ENCODE results near the gene FRS2. TPM values are rescaled to one million over a fixed set of nuclear protein-coding genes. Genes with fewer than 3 reads are reported as not detected.
"Not testable (repeated sequence)": the region's sequence is repeated elsewhere in the genome, so short reads cannot be mapped to it uniquely, and the experiment has no call there.

Gene FRS2
- total RNA-seq, 5 donors from 2014 or later (not counting 1 experiment from before 2014, with no cell fraction given), result 22.0 to 30.2 (median 26.2) TPM

- Histone ChIP-seq H3K9me3 (no peaks in the 10 kb centered on the region), H3K4me3 (ENCODE audit: control insufficient read depth in 1 of 2, extremely low read depth in 1 of 2, low read length in 1 of 2) (no peak overlapping the region), H3K27ac (ENCODE audit: low read length) (no peak overlapping the region), H3K27me3 (replicated peaks in 1 of 2; ENCODE audit: control insufficient read depth in 2 of 2, extremely low read depth in 1 of 2, insufficient read depth in 2 of 2, low read length in 1 of 2) (no peaks in the 10 kb centered on the region), H3K36me3 (ENCODE audit: control insufficient read depth in 2 of 2, extremely low read depth in 1 of 2, insufficient read depth in 1 of 2, low read length in 1 of 2) (peaks cover 9 to 51% of the 10 kb centered on the region in 2 donors), H3K4me1 (ENCODE audit: control insufficient read depth in 1 of 2, extremely low read depth in 1 of 2, insufficient read depth in 2 of 2, low read length in 2 of 2) (no peaks in the 10 kb centered on the region)
- ChIA-PET CTCF (no interaction called here), POLR2A (no interaction called here)
- Mint-ChIP-seq H3K4me3 (no peak overlapping the region), H3K36me3 (peaks cover 50% of the 10 kb centered on the region), H3K27me3 (no peaks in the 10 kb centered on the region), H3K27ac (no peak overlapping the region), H3K9me3 (no peaks in the 10 kb centered on the region), H3K4me1 (no peaks in the 10 kb centered on the region)
- WGBS (ENCODE audit: insufficient coverage), result 100% methylated on average over 2 of the region's 6 CpGs
- ATAC-seq (replicated peaks in 1 of 4) (no peak), DNase-seq (no peak)
Measured at GRCh38 chr12:69601962-69602685, 131.9 kb downstream of the FRS2 start.

- Mint-ChIP-seq H3K27me3 (no peaks in the 10 kb centered on the region), H3K9me3 (no peaks in the 10 kb centered on the region), H3K27ac (no peak overlapping the region), H3K4me3 (no peak overlapping the region), H3K36me3 (peaks cover 43% of the 10 kb centered on the region), H3K4me1 (peaks cover 0 to 2% (median 0%) of the 10 kb centered on the region in 3 donors)
- ATAC-seq (replicated peaks in 1 of 4) (no peak), DNase-seq (no peak)
- H3K4me3 ChIP-seq (ENCODE audit: control insufficient read depth in 1 of 2, extremely low read depth in 1 of 2, low read length in 1 of 2), result no peak overlapping the region
- POLR2A ChIA-PET, result interaction anchor here in 1 of 2 donors (0.6 kb wide), 1 partner anchor 11 kb away, joined by 4 read pairs; no protein-coding TSS in a partner anchor
- no peaks in the 10 kb centered on the region for H3K4me1 ChIP-seq (ENCODE audit: control insufficient read depth in 1 of 2, extremely low read depth in 1 of 2, insufficient read depth in 2 of 2, low read length in 2 of 2)
- peaks cover 9 to 42% of the 10 kb centered on the region in 2 donors for H3K36me3 ChIP-seq (ENCODE audit: control insufficient read depth in 2 of 2, extremely low read depth in 1 of 2, insufficient read depth in 1 of 2, low read length in 1 of 2)
- H3K27me3 ChIP-seq (replicated peaks in 1 of 2; ENCODE audit: control insufficient read depth in 2 of 2, extremely low read depth in 1 of 2, insufficient read depth in 2 of 2, low read length in 1 of 2), result no peaks in the 10 kb centered on the region
- no peak overlapping the region for H3K27ac ChIP-seq (ENCODE audit: low read length)
- CTCF ChIA-PET, result interaction anchor here in 1 of 2 donors (0.6 kb wide), 1 partner anchor 469 kb away, joined by 3 read pairs; no protein-coding TSS in a partner anchor
- no peaks in the 10 kb centered on the region for H3K9me3 ChIP-seq
Measured at GRCh38 chr12:69602954-69603353, 132.8 kb downstream of the FRS2 start.

DNA sequence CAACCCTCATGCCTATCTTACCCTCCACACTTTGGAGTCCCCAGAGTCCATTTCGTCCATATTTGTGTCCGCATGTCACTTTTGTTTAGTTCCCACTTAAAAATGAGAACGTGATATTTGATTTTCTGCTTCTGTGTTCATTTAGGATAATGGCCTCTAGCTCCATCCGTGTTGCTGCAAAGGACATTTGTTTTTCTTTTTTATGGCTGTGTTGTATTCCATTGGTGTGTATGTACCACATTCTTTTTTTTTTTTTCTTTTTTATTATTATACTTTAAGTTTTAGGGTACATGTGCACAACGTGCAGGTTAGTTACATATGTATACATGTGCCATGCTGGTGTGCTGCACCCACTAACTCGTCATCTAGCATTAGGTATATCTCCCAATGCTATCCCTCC is 133.4 kb downstream of the FRS2 start:
- DNase-seq; ATAC-seq (replicated peaks in 1 of 4); H3K9me3 Mint-ChIP-seq; H3K4me3 Mint-ChIP-seq; H3K27ac ChIP-seq (ENCODE audit: low read length); H3K27ac Mint-ChIP-seq; H3K4me3 ChIP-seq (ENCODE audit: control insufficient read depth in 1 of 2, extremely low read depth in 1 of 2, low read length in 1 of 2); H3K9me3 ChIP-seq; H3K27me3 ChIP-seq (replicated peaks in 1 of 2; ENCODE audit: control insufficient read depth in 2 of 2, extremely low read depth in 1 of 2, insufficient read depth in 2 of 2, low read length in 1 of 2); H3K27me3 Mint-ChIP-seq; H3K4me1 Mint-ChIP-seq; H3K4me1 ChIP-seq (ENCODE audit: control insufficient read depth in 1 of 2, extremely low read depth in 1 of 2, insufficient read depth in 2 of 2, low read length in 2 of 2): not testable (repeated sequence)
- H3K36me3 ChIP-seq (ENCODE audit: control insufficient read depth in 2 of 2, extremely low read depth in 1 of 2, insufficient read depth in 1 of 2, low read length in 1 of 2), result peaks cover 9 to 36% of the 10 kb centered on the region in 2 donors
- 100% methylated on average over 3 of the region's 6 CpGs for WGBS (ENCODE audit: insufficient coverage)
- peaks cover 38% of the 10 kb centered on the region for H3K36me3 Mint-ChIP-seq
- ChIA-PET POLR2A (interaction anchor here in 1 of 2 donors (0.6 kb wide), 1 partner anchor 12 kb away, joined by 4 read pairs; no protein-coding TSS in a partner anchor), CTCF (interaction anchor here in 1 of 2 donors (0.6 kb wide), 1 partner anchor 469 kb away, joined by 3 read pairs; no protein-coding TSS in a partner anchor)

DNA sequence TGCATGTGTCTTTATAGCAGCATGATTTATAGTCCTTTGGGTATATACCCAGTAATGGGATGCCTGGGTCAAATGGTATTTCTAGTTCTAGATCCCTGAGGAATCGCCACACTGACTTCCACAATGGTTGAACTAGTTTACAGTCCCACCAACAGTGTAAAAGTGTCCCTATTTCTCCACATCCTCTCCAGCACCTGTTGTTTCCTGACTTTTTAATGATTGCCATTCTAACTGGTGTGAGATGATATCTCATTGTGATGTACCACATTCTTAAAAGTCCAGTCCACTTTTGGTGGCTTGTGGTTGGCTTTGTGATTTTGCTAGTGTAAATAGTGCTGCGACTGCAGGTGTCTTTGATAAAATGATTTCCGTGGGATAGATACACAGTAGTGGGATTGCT is 134.1 kb downstream of the FRS2 start:
- CTCF ChIA-PET; DNase-seq; H3K4me1 ChIP-seq (ENCODE audit: control insufficient read depth in 1 of 2, extremely low read depth in 1 of 2, insufficient read depth in 2 of 2, low read length in 2 of 2); H3K9me3 Mint-ChIP-seq; H3K27ac ChIP-seq (ENCODE audit: low read length); H3K27me3 Mint-ChIP-seq; H3K27ac Mint-ChIP-seq; ATAC-seq (replicated peaks in 1 of 4); H3K4me3 Mint-ChIP-seq; H3K9me3 ChIP-seq; H3K27me3 ChIP-seq (replicated peaks in 1 of 2; ENCODE audit: control insufficient read depth in 2 of 2, extremely low read depth in 1 of 2, insufficient read depth in 2 of 2, low read length in 1 of 2); H3K4me3 ChIP-seq (ENCODE audit: control insufficient read depth in 1 of 2, extremely low read depth in 1 of 2, low read length in 1 of 2): not testable (repeated sequence)
- peaks cover 0 to 11% (median 4%) of the 10 kb centered on the region in 3 donors for H3K4me1 Mint-ChIP-seq
- peaks cover 9 to 30% of the 10 kb centered on the region in 2 donors for H3K36me3 ChIP-seq (ENCODE audit: control insufficient read depth in 2 of 2, extremely low read depth in 1 of 2, insufficient read depth in 1 of 2, low read length in 1 of 2)
- POLR2A ChIA-PET, result interaction anchor here in 1 of 2 donors (0.6 kb wide), 1 partner anchor 10 kb away, joined by 4 read pairs; no protein-coding TSS in a partner anchor
- no CpG with 5 or more reads among the region's 3 CpGs for WGBS (ENCODE audit: insufficient coverage)
- peaks cover 35% of the 10 kb centered on the region for H3K36me3 Mint-ChIP-seq

GRCh38 chr12:69608114-69608513 is 137.9 kb downstream of the FRS2 start:
- Mint-ChIP-seq H3K4me1 (peaks cover 0 to 11% (median 4%) of the 10 kb centered on the region in 3 donors), H3K9me3 (no peaks in the 10 kb centered on the region), H3K27me3 (peaks cover 0 to 3% of the 10 kb centered on the region in 2 donors), H3K4me3 (no peak overlapping the region), H3K27ac (no peak overlapping the region), H3K36me3 (peaks cover 5% of the 10 kb centered on the region)
- POLR2A ChIA-PET, result no interaction called here
- no peaks in the 10 kb centered on the region for H3K9me3 ChIP-seq
- peaks cover 0 to 4% of the 10 kb centered on the region in 2 donors for H3K36me3 ChIP-seq (ENCODE audit: control insufficient read depth in 2 of 2, extremely low read depth in 1 of 2, insufficient read depth in 1 of 2, low read length in 1 of 2)
- DNase-seq (no peak), ATAC-seq (replicated peaks in 1 of 4) (no peak)
- no peak overlapping the region for H3K27ac ChIP-seq (ENCODE audit: low read length)
- H3K27me3 ChIP-seq (replicated peaks in 1 of 2; ENCODE audit: control insufficient read depth in 2 of 2, extremely low read depth in 1 of 2, insufficient read depth in 2 of 2, low read length in 1 of 2), result peaks cover 0 to 10% of the 10 kb centered on the region in 2 experiments
- CTCF ChIA-PET, result no interaction called here
- no peak overlapping the region for H3K4me3 ChIP-seq (ENCODE audit: control insufficient read depth in 1 of 2, extremely low read depth in 1 of 2, low read length in 1 of 2)
- no peaks in the 10 kb centered on the region for H3K4me1 ChIP-seq (ENCODE audit: control insufficient read depth in 1 of 2, extremely low read depth in 1 of 2, insufficient read depth in 2 of 2, low read length in 2 of 2)
- no CpG with 5 or more reads among the region's 2 CpGs for WGBS (ENCODE audit: insufficient coverage)

- DNase-seq (no peak), ATAC-seq (replicated peaks in 1 of 4) (no peak)
- ChIA-PET CTCF (interaction anchor here in 1 of 2 donors (0.5 kb wide), 1 partner anchor 262 kb away, joined by 3 read pairs; no protein-coding TSS in a partner anchor), POLR2A (interaction anchor here in 1 of 2 donors (0.6 kb wide), 1 partner anchor 59 kb away, joined by 3 read pairs; no protein-coding TSS in a partner anchor)
- peaks cover 3 to 5% of the 10 kb centered on the region in 2 donors for H3K27me3 Mint-ChIP-seq
- no peaks in the 10 kb centered on the region for H3K4me1 ChIP-seq (ENCODE audit: control insufficient read depth in 1 of 2, extremely low read depth in 1 of 2, insufficient read depth in 2 of 2, low read length in 2 of 2)
- H3K36me3 ChIP-seq (ENCODE audit: control insufficient read depth in 2 of 2, extremely low read depth in 1 of 2, insufficient read depth in 1 of 2, low read length in 1 of 2), result no peaks in the 10 kb centered on the region
- no peak overlapping the region for H3K4me3 Mint-ChIP-seq
- peaks cover 0 to 11% (median 4%) of the 10 kb centered on the region in 3 donors for H3K4me1 Mint-ChIP-seq
- H3K9me3 ChIP-seq, result no peaks in the 10 kb centered on the region
- WGBS (ENCODE audit: insufficient coverage), result 94% methylated on average over 13 of the region's 15 CpGs
- H3K27ac ChIP-seq (ENCODE audit: low read length), result no peak overlapping the region
- no peak overlapping the region for H3K27ac Mint-ChIP-seq
- H3K4me3 ChIP-seq (ENCODE audit: control insufficient read depth in 1 of 2, extremely low read depth in 1 of 2, low read length in 1 of 2), result no peak overlapping the region
- H3K9me3 Mint-ChIP-seq, result no peaks in the 10 kb centered on the region
- H3K36me3 Mint-ChIP-seq, result no peaks in the 10 kb centered on the region
- peaks cover 0 to 13% of the 10 kb centered on the region in 2 experiments for H3K27me3 ChIP-seq (replicated peaks in 1 of 2; ENCODE audit: control insufficient read depth in 2 of 2, extremely low read depth in 1 of 2, insufficient read depth in 2 of 2, low read length in 1 of 2)
Measured at GRCh38 chr12:69610126-69610525, 139.9 kb downstream of the FRS2 start.

Measured in T-cell (primary cell).